Kidney (tissue), 14 donors: ENCODE measurements around the gene HOXC6. TPM values are rescaled to one million over a fixed set of nuclear protein-coding genes. Genes with fewer than 3 reads are reported as not detected.

ENCODE experiments used
- DNase-seq, 5 donors: peaks; one replicate each; pipeline ENCODE4 v3.0.0-alpha.2; 2013 to 2020
- FAIRE-seq: peaks from 2 replicates; lab custom pipeline; 2012; peaks lifted over from hg19 to GRCh38; lab: Jason Lieb, UNC
- H3K27ac ChIP-seq, 2 donors: one replicate each; pipeline ENCODE4 v1.7.0; 2013; ENCODE audit warnings: low read depth in 2 of 2, low read length in 2 of 2, inconsistent platforms in 1 of 2
- H3K27me3 ChIP-seq: one replicate; pipeline ENCODE4 v1.7.1; 2013; ENCODE audit warnings: low read length, inconsistent platforms; ENCODE audit not compliant: control insufficient read depth, insufficient read depth
- H3K36me3 ChIP-seq, 3 donors: one replicate each; pipeline versions ENCODE4 v1.7.0 to v1.7.1; 2013; ENCODE audit warnings: low read length in 3 of 3, control low read depth in 1 of 3, inconsistent platforms in 1 of 3; ENCODE audit not compliant: insufficient read depth in 3 of 3, control insufficient read depth in 2 of 3
- H3K4me1 ChIP-seq, 3 donors: one replicate each; pipeline versions ENCODE4 v1.7.0 to v1.7.1; 2013; ENCODE audit warnings: low read length in 3 of 3, inconsistent platforms in 1 of 3, low read depth in 1 of 3; ENCODE audit not compliant: control insufficient read depth in 2 of 3, insufficient read depth in 2 of 3
- H3K4me3 ChIP-seq, 3 donors: one replicate each; pipeline versions ENCODE4 v1.7.0 to v1.8.1; 2013; ENCODE audit warnings: low read length in 3 of 3, control low read depth in 1 of 3, inconsistent platforms in 1 of 3
- H3K9ac ChIP-seq, 3 donors: one replicate each; pipeline versions ENCODE4 v1.7.0 to v1.7.1; 2013; ENCODE audit warnings: low read length in 3 of 3, control low read depth in 1 of 3, inconsistent platforms in 1 of 3
- H3K9me3 ChIP-seq, 3 donors: one replicate each; pipeline versions ENCODE4 v1.7.0 to v1.7.1; 2013; ENCODE audit warnings: low read length in 3 of 3, control low read depth in 1 of 3, inconsistent platforms in 1 of 3; ENCODE audit not compliant: control insufficient read depth in 2 of 3, insufficient read depth in 1 of 3
- CTCF ChIP-seq: IDR thresholded peaks from 3 replicates; pipeline ENCODE4 v1.5.1; 2012; ENCODE audit warnings: mild to moderate bottlenecking, moderate library complexity, borderline replicate concordance; ENCODE audit not compliant: insufficient read depth; ENCODE audit errors: extremely low read depth
- intact Hi-C: fragments of 100-400 bp; cut with DNase I; formaldehyde crosslinking; loops from one replicate; pipeline ENCODE4 v1.11.1; 2022
- polyA plus RNA-seq: library from polyadenylated mRNA; stranded (reverse); fragments of 350-450 nt; fragmentation: Illumina TruSeq; extraction: RNeasy Lipid Tissue Mini Kit (QIAGEN cat#74804); gene quantifications from one replicate; pipeline ENCODE4 v1.2.3, GENCODE V29; 2014; ENCODE audit warnings: low read depth, low replicate concordance; ENCODE audit not compliant: insufficient read depth
- total RNA-seq: library from RNA; stranded (reverse); fragmentation: NEBNext Ultra II Directional; extraction: Animal tissue kit (Norgen Biotek cat#: 25700); gene quantifications from one replicate; pipeline ENCODE4 v1.2.1, GENCODE V29; 2021
- donor health status: control.
- donor health status: control.
- donor health status: control.
- donor health status: control.
- donor health status: control.
- donor health status: DM: yes; HTN: yes; CAD: no.
- donor health status: Normal renal cell carcinoma (clear cell type).

The HOXC6 gene
- total and polyA plus RNA-seq, 2 donors from 2014 or later: 11.4 to 22.0 TPM

GRCh38 chr12:54068418-54069070 lies 40.3 kb downstream of the HOXC6 start:
- DNase-seq: no peak
- Histone ChIP-seq H3K27me3 (no peaks in the 10 kb centered on the region), H3K27ac (no peak overlapping the region), H3K4me3 (no peak overlapping the region), H3K36me3 (no peaks in the 10 kb centered on the region), H3K9ac (no peak overlapping the region), H3K9me3 (no peaks in the 10 kb centered on the region), H3K4me1 (no peaks in the 10 kb centered on the region)
- intact Hi-C loops: no loop called here
- no peak for FAIRE-seq
- no peak for TF ChIP-seq CTCF

GRCh38 chr12:54071942-54072341 lies 43.7 kb downstream of the HOXC6 start:
- Histone ChIP-seq H3K4me1 (no peaks in the 10 kb centered on the region), H3K9me3 (no peaks in the 10 kb centered on the region), H3K27me3 (no peaks in the 10 kb centered on the region), H3K27ac (no peak overlapping the region), H3K9ac (no peak overlapping the region), H3K36me3 (no peaks in the 10 kb centered on the region), H3K4me3 (no peak overlapping the region)
- no peak for TF ChIP-seq CTCF
- intact Hi-C loops: no loop called here
- no peak for FAIRE-seq
- DNase-seq: no peak

GRCh38 chr12:54074308-54074707 lies 46.1 kb downstream of the HOXC6 start:
- Histone ChIP-seq H3K27me3 (no peaks in the 10 kb centered on the region), H3K9me3 (no peaks in the 10 kb centered on the region), H3K4me3 (no peak overlapping the region), H3K27ac (no peak overlapping the region), H3K4me1 (no peaks in the 10 kb centered on the region), H3K9ac (no peak overlapping the region), H3K36me3 (no peaks in the 10 kb centered on the region)
- TF ChIP-seq CTCF: no peak
- intact Hi-C loops: no loop called here
- DNase-seq (no peak), FAIRE-seq (no peak)

- FAIRE-seq: no peak
- intact Hi-C loops: no loop called here
- DNase-seq: no peak
- no peaks in the 10 kb centered on the region for H3K4me1 ChIP-seq
- no peak overlapping the region for H3K9ac ChIP-seq
- TF ChIP-seq CTCF: no peak
- H3K27me3 ChIP-seq: no peaks in the 10 kb centered on the region
- no peak overlapping the region for H3K4me3 ChIP-seq
- H3K27ac ChIP-seq: no peak overlapping the region
- no peaks in the 10 kb centered on the region for H3K36me3 ChIP-seq
- H3K9me3 ChIP-seq: no peaks in the 10 kb centered on the region
These were observed 47.2 kb downstream of the HOXC6 start for GRCh38 chr12:54075409-54075808.
